ENCODE measurements around the gene RRBP1. TPM values are rescaled to one million over a fixed set of nuclear protein-coding genes. Genes with fewer than 3 reads are reported as not detected.

Gene RRBP1
- total RNA-seq, 1 donor from 2014 or later = 65.0 TPM

- TF ChIP-seq CTCF (IDR thresholded peaks at IDR 0.05; ENCODE audit: insufficient read depth, low read length, severe bottlenecking) = no peak
These were observed 35.7 kb downstream of the RRBP1 start for GRCh38 chr20:17646209-17646960.

GRCh38 chr20:17645546-17646208 lies 36.4 kb downstream of the RRBP1 start:
- no peak for FAIRE-seq

More at GRCh38 chr20:17646209-17646960, 35.7 kb downstream of the RRBP1 start:
- no peaks in the 10 kb centered on the region for H3K27me3 ChIP-seq (ENCODE audit: control insufficient read depth, insufficient read depth, low read length)
- DNase-seq (ENCODE audit: low read depth) = no peak
- peaks cover 14% of the 10 kb centered on the region for H3K36me3 ChIP-seq (ENCODE audit: control insufficient read depth, insufficient read depth, low read length)
- H3K4me3 ChIP-seq (ENCODE audit: low read depth, low read length) = no peak overlapping the region
- FAIRE-seq = no peak

GRCh38 chr20:17645010-17645409 lies 37.0 kb downstream of the RRBP1 start:
- DNase-seq (ENCODE audit: low read depth) (no peak), FAIRE-seq (no peak)
- no peak for TF ChIP-seq CTCF (IDR thresholded peaks at IDR 0.05; ENCODE audit: insufficient read depth, low read length, severe bottlenecking)
- H3K27me3 ChIP-seq (ENCODE audit: control insufficient read depth, insufficient read depth, low read length) = no peaks in the 10 kb centered on the region
- peaks cover 18% of the 10 kb centered on the region for H3K36me3 ChIP-seq (ENCODE audit: control insufficient read depth, insufficient read depth, low read length)
- no peak overlapping the region for H3K4me3 ChIP-seq (ENCODE audit: low read depth, low read length)

More at GRCh38 chr20:17645546-17646208, 36.4 kb downstream of the RRBP1 start:
- no peak for DNase-seq (ENCODE audit: low read depth)
- TF ChIP-seq CTCF (IDR thresholded peaks at IDR 0.05; ENCODE audit: insufficient read depth, low read length, severe bottlenecking) = no peak
- no peaks in the 10 kb centered on the region for H3K27me3 ChIP-seq (ENCODE audit: control insufficient read depth, insufficient read depth, low read length)
- no peak overlapping the region for H3K4me3 ChIP-seq (ENCODE audit: low read depth, low read length)
- H3K36me3 ChIP-seq (ENCODE audit: control insufficient read depth, insufficient read depth, low read length) = peaks cover 16% of the 10 kb centered on the region

GRCh38 chr20:17644451-17644850 lies 37.6 kb downstream of the RRBP1 start:
- Histone ChIP-seq H3K36me3 (ENCODE audit: control insufficient read depth, insufficient read depth, low read length) (peaks cover 17% of the 10 kb centered on the region), H3K4me3 (ENCODE audit: low read depth, low read length) (no peak overlapping the region), H3K27me3 (ENCODE audit: control insufficient read depth, insufficient read depth, low read length) (no peaks in the 10 kb centered on the region)
- TF ChIP-seq CTCF (IDR thresholded peaks at IDR 0.05; ENCODE audit: insufficient read depth, low read length, severe bottlenecking) = no peak
- DNase-seq (ENCODE audit: low read depth) (no peak), FAIRE-seq (no peak)

- FAIRE-seq (no peak), DNase-seq (ENCODE audit: low read depth) (no peak)
- Histone ChIP-seq H3K4me3 (ENCODE audit: low read depth, low read length) (no peak overlapping the region), H3K36me3 (ENCODE audit: control insufficient read depth, insufficient read depth, low read length) (peaks cover 21% of the 10 kb centered on the region), H3K27me3 (ENCODE audit: control insufficient read depth, insufficient read depth, low read length) (no peaks in the 10 kb centered on the region)
- TF ChIP-seq CTCF (IDR thresholded peaks at IDR 0.05; ENCODE audit: insufficient read depth, low read length, severe bottlenecking) = no peak
These were observed 38.4 kb downstream of the RRBP1 start for GRCh38 chr20:17643531-17644188.
